Thyroid gland (tissue), 4 donors: Measurements from ENCODE around the gene PKNOX2. TPM values are rescaled to one million over a fixed set of nuclear protein-coding genes. Genes with fewer than 3 reads are reported as not detected.

ENCODE experiments used
- DNase-seq, 2 donors: peaks; one replicate each; pipeline ENCODE4 v3.0.0-alpha.2; 2019
- H3K27ac ChIP-seq, 3 donors: fragments of 200-600 bp; sonication (generic); 1 replicate in 2 of 3; 2 replicates in 1 of 3; pipeline ENCODE4 v1.5.1; 2016 to 2019; ENCODE audit warnings: mild to moderate bottlenecking in 1 of 3, moderate library complexity in 1 of 3
- H3K27me3 ChIP-seq: fragments of 200-600 bp; sonication (generic); one replicate; pipeline ENCODE4 v1.5.1; 2019
- H3K36me3 ChIP-seq, 2 donors: fragments of 200-600 bp; sonication (generic); one replicate each; pipeline ENCODE4 v1.5.1; 2016 to 2019
- H3K4me1 ChIP-seq, 2 donors: fragments of 200-600 bp; sonication (generic); one replicate each; pipeline ENCODE4 v1.5.1; 2017 to 2019
- H3K4me3 ChIP-seq, 3 donors: fragments of 200-600 bp; sonication (generic); replicated peaks in 1 of 3; 1 replicate in 2 of 3; 2 replicates in 1 of 3; pipeline ENCODE4 v1.5.1; 2016; ENCODE audit warnings: mild to moderate bottlenecking in 1 of 3
- H3K9me3 ChIP-seq: fragments of 200-600 bp; sonication (generic); one replicate; pipeline ENCODE4 v1.5.1; 2017
- CTCF ChIP-seq, 6 experiments: fragments of 200-600 bp in 3 of 6; fragments of 450-650 bp in 3 of 6; sonication (generic) in 3 of 6; IDR thresholded peaks; one replicate each; pipeline ENCODE4 v1.5.1; 2016 to 2019; ENCODE audit warnings: antibody characterized with exemption in 6 of 6, mild to moderate bottlenecking in 2 of 6, inconsistent platforms in 1 of 6, moderate library complexity in 1 of 6
- POLR2A ChIP-seq, 2 donors: fragments of 450-650 bp; IDR thresholded peaks; one replicate each; pipeline ENCODE4 v1.6.1; 2017; ENCODE audit warnings: antibody characterized with exemption in 2 of 2, mild to moderate bottlenecking in 2 of 2, moderate library complexity in 1 of 2
- WGBS, 2 donors: methylation state at CpG; one replicate each; pipeline ENCODE4 v1.1.5; 2017; 5-methylcytosine and 5-hydroxymethylcytosine counted together
- intact Hi-C: fragments of 100-400 bp; cut with DNase I; formaldehyde crosslinking; loops from one replicate; pipeline ENCODE4 v1.15.1; 2023
- total RNA-seq, 4 donors: library from RNA; depleted of rRNA; stranded (reverse); fragments of >200 nt; gene quantifications; one replicate each; pipeline ENCODE4 v1.2.3, GENCODE V29; 2016

The PKNOX2 gene
- total RNA-seq, 4 donors from 2014 or later, result 6.3 to 28.0 (median 18.7) TPM

- no peak for TF ChIP-seq POLR2A (IDR thresholded peaks at IDR 0.05)
- TF ChIP-seq CTCF (IDR thresholded peaks at IDR 0.05), result no peak
- Histone ChIP-seq H3K36me3 (no peaks in the 10 kb centered on the region), H3K4me1 (peaks cover 27 to 46% of the 10 kb centered on the region in 2 donors), H3K27me3 (no peaks in the 10 kb centered on the region), H3K4me3 (no peak overlapping the region), H3K27ac (peak overlapping the region in 2 of 3 donors; percentile 18 to 42), H3K9me3 (no peaks in the 10 kb centered on the region)
- no peak for DNase-seq
- 78 to 84% methylated on average over 3 of the region's 3 CpGs for WGBS, 2 donors
- intact Hi-C loops, result no loop called here
Observed at GRCh38 chr11:125301346-125301745, 136.8 kb downstream of the PKNOX2 start.

- WGBS, 2 donors, result 97 to 98% methylated on average over 4 to 5 of the region's 5 CpGs
Observed at GRCh38 chr11:125303186-125303585, 138.6 kb downstream of the PKNOX2 start.

GRCh38 chr11:125303694-125304093 lies 139.1 kb downstream of the PKNOX2 start:
- no peaks in the 10 kb centered on the region for H3K9me3 ChIP-seq
- WGBS, 2 donors, result 85 to 93% methylated on average over 5 of the region's 5 CpGs
- H3K4me1 ChIP-seq, result peaks cover 24 to 44% of the 10 kb centered on the region in 2 donors
- TF ChIP-seq POLR2A (IDR thresholded peaks at IDR 0.05), result no peak
- no peak for TF ChIP-seq CTCF (IDR thresholded peaks at IDR 0.05)
- H3K4me3 ChIP-seq, result no peak overlapping the region
- H3K27me3 ChIP-seq, result no peaks in the 10 kb centered on the region
- H3K27ac ChIP-seq, result peak overlapping the region in 1 of 3 donors; percentile 77
- no peaks in the 10 kb centered on the region for H3K36me3 ChIP-seq
- intact Hi-C loops, result no loop called here
- no peak for DNase-seq

More at GRCh38 chr11:125303186-125303585, 138.6 kb downstream of the PKNOX2 start:
- Histone ChIP-seq H3K4me1 (peaks cover 24 to 44% of the 10 kb centered on the region in 2 donors), H3K27ac (no peak overlapping the region), H3K27me3 (no peaks in the 10 kb centered on the region), H3K4me3 (no peak overlapping the region), H3K9me3 (no peaks in the 10 kb centered on the region), H3K36me3 (no peaks in the 10 kb centered on the region)
- no peak for DNase-seq
- TF ChIP-seq CTCF (IDR thresholded peaks at IDR 0.05) (no peak), POLR2A (IDR thresholded peaks at IDR 0.05) (no peak)
- intact Hi-C loops, result no loop called here

- Histone ChIP-seq H3K4me3 (no peak overlapping the region), H3K4me1 (peaks cover 24 to 39% of the 10 kb centered on the region in 2 donors), H3K9me3 (no peaks in the 10 kb centered on the region), H3K36me3 (no peaks in the 10 kb centered on the region), H3K27me3 (no peaks in the 10 kb centered on the region), H3K27ac (peak overlapping the region; percentile 69 to 86 (median 77))
- intact Hi-C loops, result no loop called here
- 51 to 83% methylated on average over 6 to 7 of the region's 7 CpGs for WGBS, 2 donors
- DNase-seq, result peak in 1 of 2 donors; percentile 24
- TF ChIP-seq POLR2A (IDR thresholded peaks at IDR 0.05), result no peak
- no peak for TF ChIP-seq CTCF (IDR thresholded peaks at IDR 0.05)
Observed at GRCh38 chr11:125304136-125304535, 139.6 kb downstream of the PKNOX2 start.

GRCh38 chr11:125304876-125305275 lies 140.3 kb downstream of the PKNOX2 start:
- DNase-seq, result peak in 1 of 2 donors; percentile 64
- Histone ChIP-seq H3K9me3 (no peaks in the 10 kb centered on the region), H3K27me3 (no peaks in the 10 kb centered on the region), H3K4me1 (peaks cover 24 to 37% of the 10 kb centered on the region in 2 donors), H3K36me3 (no peaks in the 10 kb centered on the region), H3K4me3 (no peak overlapping the region), H3K27ac (peak overlapping the region; percentile 69 to 86 (median 77))
- TF ChIP-seq POLR2A (IDR thresholded peaks at IDR 0.05), result no peak
- TF ChIP-seq CTCF (IDR thresholded peaks at IDR 0.05), result no peak
- WGBS, 2 donors, result 44 to 45% methylated on average over 9 of the region's 9 CpGs
- intact Hi-C loops, result no loop called here
